Colonic mucosa (tissue), 4 donors: ENCODE data around the gene NRDC. TPM values are rescaled to one million over a fixed set of nuclear protein-coding genes. Genes with fewer than 3 reads are reported as not detected.
"Not testable (repeated sequence)": the region's sequence is repeated elsewhere in the genome, so short reads cannot be mapped to it uniquely, and the experiment has no call there.

Experiments
- DNase-seq: peaks from one replicate; pipeline ENCODE4 v3.0.0-alpha.2; 2020
- H3K27ac ChIP-seq: fragments of 200-600 bp; one replicate; pipeline ENCODE4 v1.8.0; 2021
- H3K27me3 ChIP-seq: fragments of 200-600 bp; one replicate; pipeline ENCODE4 v1.8.0; 2021
- H3K36me3 ChIP-seq: fragments of 200-600 bp; one replicate; pipeline ENCODE4 v1.8.0; 2021
- H3K4me1 ChIP-seq: fragments of 200-600 bp; one replicate; pipeline ENCODE4 v1.8.0; 2021; ENCODE audit warnings: mild to moderate bottlenecking
- H3K4me3 ChIP-seq: fragments of 200-600 bp; one replicate; pipeline ENCODE4 v1.8.0; 2021
- H3K9ac ChIP-seq, 2 donors: one replicate each; pipeline ENCODE4 v1.7.0; 2013; ENCODE audit warnings: control low read depth in 2 of 2, low read depth in 2 of 2, low read length in 2 of 2
- H3K9me3 ChIP-seq: fragments of 200-600 bp; one replicate; pipeline ENCODE4 v1.8.0; 2021
- CTCF ChIP-seq: fragments of 200-600 bp; IDR thresholded peaks from one replicate; pipeline ENCODE4 v1.8.0; 2022; ENCODE audit warnings: antibody characterized with exemption, mild to moderate bottlenecking
- intact Hi-C: fragments of 100-400 bp; cut with DNase I; formaldehyde crosslinking; loops from one replicate; pipeline ENCODE4 v1.14.1; 2022
- total RNA-seq, 2 donors: library from RNA; stranded (reverse); fragmentation: NEBNext Ultra II Directional in 1 of 2; extraction: Animal tissue kit (Norgen Biotek cat#: 25700) in 1 of 2; gene quantifications; one replicate each; pipeline ENCODE4 v1.2.1, GENCODE V29; 2021
- donor health status: healthy.
- donor health status: DM: no; HTN: no; CAD: no.
- donor health status: DM: no; HTN: no; CAD: no.

NRDC gene
- total RNA-seq, 2 donors from 2014 or later, result 89.0 to 108 TPM

GRCh38 chr1:51877434-51878307 lies 856 bp downstream of the NRDC start:
- Histone ChIP-seq H3K27ac (peak overlapping the region; percentile 91), H3K4me3 (peak overlapping the region; percentile 78), H3K9me3 (no peaks in the 10 kb centered on the region), H3K4me1 (peaks cover 6% of the 10 kb centered on the region), H3K27me3 (no peaks in the 10 kb centered on the region), H3K36me3 (no peaks in the 10 kb centered on the region), H3K9ac (peak overlapping the region; percentile 99 to 100)
- peak; percentile 39 for DNase-seq
- intact Hi-C loops, result no loop called here
- no peak for TF ChIP-seq CTCF

- intact Hi-C loops, result no loop called here
- no peak overlapping the region for H3K27ac ChIP-seq
- H3K36me3 ChIP-seq, result no peaks in the 10 kb centered on the region
- H3K4me1 ChIP-seq, result peaks cover 6% of the 10 kb centered on the region
- TF ChIP-seq CTCF, result no peak
- no peak overlapping the region for H3K9ac ChIP-seq
- H3K27me3 ChIP-seq, result no peaks in the 10 kb centered on the region
- no peaks in the 10 kb centered on the region for H3K9me3 ChIP-seq
- H3K4me3 ChIP-seq, result no peak overlapping the region
- DNase-seq, result no peak
Observed at GRCh38 chr1:51875836-51876235, 2.7 kb downstream of the NRDC start.

GRCh38 chr1:51875291-51875772 lies 3.2 kb downstream of the NRDC start:
- intact Hi-C loops, result no loop called here
- Histone ChIP-seq H3K36me3 (no peaks in the 10 kb centered on the region), H3K27me3 (no peaks in the 10 kb centered on the region), H3K4me1 (peaks cover 6% of the 10 kb centered on the region), H3K27ac (no peak overlapping the region), H3K9ac (no peak overlapping the region), H3K4me3 (no peak overlapping the region), H3K9me3 (no peaks in the 10 kb centered on the region)
- no peak for TF ChIP-seq CTCF
- no peak for DNase-seq

GRCh38 chr1:51873270-51873669 lies 5.3 kb downstream of the NRDC start:
- H3K27me3 ChIP-seq, H3K4me3 ChIP-seq, H3K9ac ChIP-seq, H3K4me1 ChIP-seq, DNase-seq, H3K27ac ChIP-seq, H3K36me3 ChIP-seq, H3K9me3 ChIP-seq, intact Hi-C loops: not testable (repeated sequence)

GRCh38 chr1:51871351-51871975 lies 7.1 kb downstream of the NRDC start:
- no peak overlapping the region for H3K27ac ChIP-seq
- H3K9ac ChIP-seq, result no peak overlapping the region
- no peak for DNase-seq
- H3K36me3 ChIP-seq, result no peaks in the 10 kb centered on the region
- no peak overlapping the region for H3K4me3 ChIP-seq
- no peaks in the 10 kb centered on the region for H3K27me3 ChIP-seq
- peaks cover 3% of the 10 kb centered on the region for H3K4me1 ChIP-seq
- no peak for TF ChIP-seq CTCF
- intact Hi-C loops, result no loop called here
- no peaks in the 10 kb centered on the region for H3K9me3 ChIP-seq
